Measurements from ENCODE around the gene ADCY3. TPM values are rescaled to one million over a fixed set of nuclear protein-coding genes. Genes with fewer than 3 reads are reported as not detected.

The ADCY3 gene
- polyA plus RNA-seq, 1 of the 3 experiments (the other 2 are of a cell fraction), result 53.9 TPM

GRCh38 chr2:24788816-24789215 is 131.2 kb downstream of the ADCY3 start:
- POLR2A ChIA-PET, result no interaction called here
- peaks cover 5% of the 10 kb centered on the region for H3K79me2 ChIP-seq (ENCODE audit: insufficient read depth)
- H3K4me1 ChIP-seq (ENCODE audit: control insufficient read depth in 1 of 2, insufficient read depth in 2 of 2, low read depth in 1 of 2, low read length in 1 of 2), result peaks cover 7 to 9% of the 10 kb centered on the region in 2 experiments; a peak in 3 of 4 replicates
- H3K9me2 ChIP-seq, result no peaks in the 10 kb centered on the region
- no peak overlapping the region for H3K9ac ChIP-seq
- H2AFZ ChIP-seq (ENCODE audit: low read depth), result no peak overlapping the region
- no peak overlapping the region for H3K4me2 ChIP-seq
- CTCF ChIA-PET, result interaction anchor here (1.6 kb wide), 1 partner anchor 378 kb away, joined by 4 read pairs; no protein-coding TSS in a partner anchor
- H3K4me3 ChIP-seq (ENCODE audit: low read depth in 2 of 2, low read length in 1 of 2), result no peak overlapping the region
- no peaks in the 10 kb centered on the region for H4K20me1 ChIP-seq (ENCODE audit: insufficient read depth)
- H3K27ac ChIP-seq (ENCODE audit: low read depth in 2 of 2, low read length in 1 of 2), result no peak overlapping the region
- no peak for TF ChIP-seq ELF1 (IDR thresholded peaks at IDR 0.05)
- TF ChIP-seq FOXM1 (IDR thresholded peaks at IDR 0.05; ENCODE audit: low read depth), result no peak
- no peak for TF ChIP-seq ZBTB33 (IDR thresholded peaks at IDR 0.05; ENCODE audit: borderline replicate concordance, low read depth)
- no peak for TF ChIP-seq SIN3A (IDR thresholded peaks at IDR 0.05; ENCODE audit: borderline replicate concordance, low read depth, low read length)
- TF ChIP-seq GABPA (IDR thresholded peaks at IDR 0.05; ENCODE audit: low read depth), result no peak
- TF ChIP-seq EP300 (IDR thresholded peaks at IDR 0.05; ENCODE audit: borderline replicate concordance in 1 of 2, low read depth in 1 of 2, low read length in 1 of 2), result no peak
- no peak for TF ChIP-seq SMC3 (IDR thresholded peaks at IDR 0.05; ENCODE audit: low read depth, low read length)
- TF ChIP-seq TCF12 (IDR thresholded peaks at IDR 0.05), result no peak
- no peak for TF ChIP-seq YY1 (IDR thresholded peaks at IDR 0.05; ENCODE audit: low read depth)
- TF ChIP-seq GATA2 (CRISPR knock-in tag; IDR thresholded peaks at IDR 0.05), result no peak
- TF ChIP-seq, protein P1, sequence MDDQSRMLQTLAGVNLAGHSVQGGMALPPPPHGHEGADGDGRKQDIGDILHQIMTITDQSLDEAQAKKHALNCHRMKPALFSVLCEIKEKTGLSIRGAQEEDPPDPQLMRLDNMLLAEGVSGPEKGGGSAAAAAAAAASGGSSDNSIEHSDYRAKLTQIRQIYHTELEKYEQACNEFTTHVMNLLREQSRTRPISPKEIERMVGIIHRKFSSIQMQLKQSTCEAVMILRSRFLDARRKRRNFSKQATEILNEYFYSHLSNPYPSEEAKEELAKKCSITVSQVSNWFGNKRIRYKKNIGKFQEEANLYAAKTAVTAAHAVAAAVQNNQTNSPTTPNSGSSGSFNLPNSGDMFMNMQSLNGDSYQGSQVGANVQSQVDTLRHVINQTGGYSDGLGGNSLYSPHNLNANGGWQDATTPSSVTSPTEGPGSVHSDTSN (IDR thresholded peaks at IDR 0.05), result no peak
- TF ChIP-seq RXRA (IDR thresholded peaks at IDR 0.05; ENCODE audit: borderline replicate concordance, low read depth), result no peak
- TF ChIP-seq POLR2AphosphoS5 (IDR thresholded peaks at IDR 0.05; ENCODE audit: low read depth, low read length), result no peak
- DNase-seq, result no peak
- WGBS (ENCODE audit: low lambda C conversion rate), result 51% methylated on average over 3 of the region's 3 CpGs
- H3K36me3 ChIP-seq (replicated peaks in 1 of 2; ENCODE audit: control insufficient read depth in 1 of 2, insufficient read depth in 2 of 2, low read length in 1 of 2), result no peaks in the 10 kb centered on the region
- H3K27me3 ChIP-seq (ENCODE audit: insufficient read depth), result no peaks in the 10 kb centered on the region
- peaks cover 4% of the 10 kb centered on the region for H3F3A ChIP-seq (replicated peaks; ENCODE audit: insufficient read depth)
- H3K9me3 ChIP-seq, result no peaks in the 10 kb centered on the region

DNA sequence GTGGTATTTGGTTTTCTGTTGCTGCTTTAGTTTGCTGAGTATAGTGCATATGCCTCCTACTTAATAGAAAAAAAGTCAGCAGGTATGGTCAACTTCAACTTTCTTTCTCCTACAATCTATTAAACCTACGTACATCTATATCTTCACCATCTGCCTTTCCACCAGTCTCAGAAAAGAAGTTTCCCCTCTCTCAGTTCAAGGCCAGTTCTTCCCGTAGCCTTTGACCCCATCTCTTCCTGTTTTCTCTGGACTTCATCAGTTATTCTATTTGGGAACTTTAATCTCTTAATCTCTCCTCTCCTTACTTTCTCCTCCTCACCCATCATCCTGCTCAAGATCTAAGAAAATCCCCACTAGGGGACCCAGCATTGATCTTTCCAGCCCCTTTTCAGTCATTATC is 132.5 kb downstream of the ADCY3 start:
- no peaks in the 10 kb centered on the region for H3K79me2 ChIP-seq (ENCODE audit: insufficient read depth)
- H3K27me3 ChIP-seq (ENCODE audit: insufficient read depth), result no peaks in the 10 kb centered on the region
- no peak overlapping the region for H3K4me3 ChIP-seq (ENCODE audit: low read depth in 2 of 2, low read length in 1 of 2)
- H3K9me3 ChIP-seq, result no peaks in the 10 kb centered on the region
- no peak overlapping the region for H3K9ac ChIP-seq
- no peaks in the 10 kb centered on the region for H4K20me1 ChIP-seq (ENCODE audit: insufficient read depth)
- H3K4me1 ChIP-seq (ENCODE audit: control insufficient read depth in 1 of 2, insufficient read depth in 2 of 2, low read depth in 1 of 2, low read length in 1 of 2), result peaks cover 7% of the 10 kb centered on the region in 2 experiments; a peak in 3 of 4 replicates
- H3K9me2 ChIP-seq, result no peaks in the 10 kb centered on the region
- no peak for TF ChIP-seq EZH2phosphoT487 (IDR thresholded peaks at IDR 0.05; ENCODE audit: borderline replicate concordance, low read depth)
- TF ChIP-seq, protein P2, sequence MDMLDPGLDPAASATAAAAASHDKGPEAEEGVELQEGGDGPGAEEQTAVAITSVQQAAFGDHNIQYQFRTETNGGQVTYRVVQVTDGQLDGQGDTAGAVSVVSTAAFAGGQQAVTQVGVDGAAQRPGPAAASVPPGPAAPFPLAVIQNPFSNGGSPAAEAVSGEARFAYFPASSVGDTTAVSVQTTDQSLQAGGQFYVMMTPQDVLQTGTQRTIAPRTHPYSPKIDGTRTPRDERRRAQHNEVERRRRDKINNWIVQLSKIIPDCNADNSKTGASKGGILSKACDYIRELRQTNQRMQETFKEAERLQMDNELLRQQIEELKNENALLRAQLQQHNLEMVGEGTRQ (IDR thresholded peaks at IDR 0.05; ENCODE audit: borderline replicate concordance, low read depth, low read length), result no peak
- TF ChIP-seq RAD21 (IDR thresholded peaks at IDR 0.05; ENCODE audit: low read length), result no peak
- TF ChIP-seq, protein P3, sequence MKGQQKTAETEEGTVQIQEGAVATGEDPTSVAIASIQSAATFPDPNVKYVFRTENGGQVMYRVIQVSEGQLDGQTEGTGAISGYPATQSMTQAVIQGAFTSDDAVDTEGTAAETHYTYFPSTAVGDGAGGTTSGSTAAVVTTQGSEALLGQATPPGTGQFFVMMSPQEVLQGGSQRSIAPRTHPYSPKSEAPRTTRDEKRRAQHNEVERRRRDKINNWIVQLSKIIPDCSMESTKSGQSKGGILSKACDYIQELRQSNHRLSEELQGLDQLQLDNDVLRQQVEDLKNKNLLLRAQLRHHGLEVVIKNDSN (IDR thresholded peaks at IDR 0.05; ENCODE audit: borderline replicate concordance, low read depth), result no peak
- TF ChIP-seq FOXJ3 (CRISPR knock-in tag; IDR thresholded peaks at IDR 0.05), result no peak
- TF ChIP-seq MXI1 (IDR thresholded peaks at IDR 0.05; ENCODE audit: low read depth, low read length), result no peak
- TF ChIP-seq FOXM1 (IDR thresholded peaks at IDR 0.05; ENCODE audit: low read depth), result no peak
- TF ChIP-seq ZBTB33 (IDR thresholded peaks at IDR 0.05; ENCODE audit: borderline replicate concordance, low read depth), result no peak
- TF ChIP-seq RCOR1 (IDR thresholded peaks at IDR 0.05; ENCODE audit: low read length), result no peak
- POLR2A ChIA-PET, result no interaction called here
- H3K4me2 ChIP-seq, result no peak overlapping the region
- H3F3A ChIP-seq (replicated peaks; ENCODE audit: insufficient read depth), result peaks cover 4% of the 10 kb centered on the region
- no peak for DNase-seq
- 93% methylated on average over 2 of the region's 2 CpGs for WGBS (ENCODE audit: low lambda C conversion rate)
- no peak overlapping the region for H3K27ac ChIP-seq (ENCODE audit: low read depth in 2 of 2, low read length in 1 of 2)
- no peaks in the 10 kb centered on the region for H3K36me3 ChIP-seq (replicated peaks in 1 of 2; ENCODE audit: control insufficient read depth in 1 of 2, insufficient read depth in 2 of 2, low read length in 1 of 2)
- no peak overlapping the region for H2AFZ ChIP-seq (ENCODE audit: low read depth)
- CTCF ChIA-PET, result no interaction called here
